ENCODE measurements around the gene RFX6. TPM values are rescaled to one million over a fixed set of nuclear protein-coding genes. Genes with fewer than 3 reads are reported as not detected.

The RFX6 gene
- total and polyA plus RNA-seq, 4 donors = 0.10 TPM; not detected in 3

DNA sequence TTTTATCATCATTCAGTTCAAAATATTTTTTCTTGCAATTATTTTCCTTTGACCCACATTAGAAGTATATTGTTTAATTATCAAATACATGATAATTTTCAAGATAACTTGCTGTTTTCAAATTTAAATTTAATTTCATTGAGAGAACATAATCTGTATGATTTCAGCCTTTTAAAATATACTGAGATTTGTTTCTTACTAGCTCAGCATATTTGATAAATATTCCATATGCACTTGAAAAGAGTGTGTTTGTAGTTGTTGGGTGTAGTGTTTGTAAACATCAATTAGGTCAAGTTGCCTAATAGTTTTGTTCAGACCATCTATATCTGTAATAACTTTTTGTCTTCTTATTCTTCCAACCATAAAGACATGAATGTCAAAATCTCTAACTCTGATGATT is 19.0 kb upstream of the RFX6 start:
- Histone ChIP-seq H3K36me3 (ENCODE audit: control insufficient read depth, insufficient read depth, low read length) (no peaks in the 10 kb centered on the region), H3K27me3 (ENCODE audit: control insufficient read depth, insufficient read depth, low read length) (no peaks in the 10 kb centered on the region), H3K4me3 (ENCODE audit: low read depth, low read length) (no peak overlapping the region), H3K27ac (ENCODE audit: low read depth, low read length) (no peak overlapping the region), H3K9me3 (ENCODE audit: control insufficient read depth, insufficient read depth, low read length) (peaks cover 2% of the 10 kb centered on the region), H3K4me1 (ENCODE audit: control insufficient read depth, insufficient read depth, low read length) (no peaks in the 10 kb centered on the region)
- no peak for DNase-seq (ENCODE audit: low read depth in 4 of 6, low spot score in 6 of 6)

DNA sequence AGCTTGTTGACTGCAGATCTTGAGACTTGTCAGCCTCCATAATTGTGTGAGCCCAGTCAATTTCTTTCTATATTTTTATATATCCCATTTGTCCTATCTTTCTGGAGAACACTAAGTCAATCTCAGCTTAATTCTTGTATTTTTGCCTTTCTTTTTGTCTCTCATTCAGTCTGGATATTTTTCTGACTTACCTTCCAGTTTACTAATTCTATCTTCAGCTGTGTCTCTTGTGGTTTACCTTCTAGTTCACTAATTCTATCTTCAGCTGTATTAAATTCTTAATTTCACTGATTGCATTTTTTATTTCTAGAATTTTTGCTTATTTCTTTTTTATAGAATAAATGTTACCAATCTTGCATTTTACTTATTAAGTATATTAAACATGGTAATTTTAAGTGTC is 17.8 kb upstream of the RFX6 start:
- H3K4me3 ChIP-seq (ENCODE audit: low read depth, low read length) = no peak overlapping the region
- H3K36me3 ChIP-seq (ENCODE audit: control insufficient read depth, insufficient read depth, low read length) = no peaks in the 10 kb centered on the region
- H3K9me3 ChIP-seq (ENCODE audit: control insufficient read depth, insufficient read depth, low read length) = peaks cover 2% of the 10 kb centered on the region
- H3K4me1 ChIP-seq (ENCODE audit: control insufficient read depth, insufficient read depth, low read length) = no peaks in the 10 kb centered on the region
- no peaks in the 10 kb centered on the region for H3K27me3 ChIP-seq (ENCODE audit: control insufficient read depth, insufficient read depth, low read length)
- no peak for DNase-seq (ENCODE audit: low read depth in 4 of 6, low spot score in 6 of 6)
- H3K27ac ChIP-seq (ENCODE audit: low read depth, low read length) = no peak overlapping the region

DNA sequence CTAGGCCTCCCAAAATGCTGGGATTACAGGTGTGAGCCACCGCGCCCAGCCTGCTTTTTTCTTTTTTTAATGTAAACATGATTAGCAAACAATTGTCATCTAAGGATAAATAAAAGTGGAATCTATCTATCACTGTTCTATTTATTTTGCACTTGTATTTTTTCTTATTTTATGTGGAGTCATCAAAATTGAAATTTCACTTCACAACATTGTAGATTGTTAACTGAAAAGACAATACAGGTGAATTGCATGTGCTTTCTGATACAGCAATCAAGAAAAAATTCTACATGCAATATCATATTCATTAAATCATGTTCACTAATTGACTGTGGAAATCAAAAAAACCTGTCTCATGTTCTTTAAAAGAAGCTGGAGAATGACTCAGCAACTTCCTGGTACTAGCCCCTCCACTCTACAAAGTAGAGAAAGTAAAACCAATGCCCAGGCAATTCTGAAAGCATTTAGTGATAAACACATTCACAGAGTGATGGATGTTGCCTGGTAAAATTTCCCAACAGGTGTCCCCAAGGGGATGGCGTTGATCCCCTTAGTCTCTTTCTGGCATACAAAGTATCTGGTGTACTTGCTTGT is 10.7 kb upstream of the RFX6 start:
- H3K36me3 ChIP-seq (ENCODE audit: control insufficient read depth, insufficient read depth, low read length) = no peaks in the 10 kb centered on the region
- DNase-seq (ENCODE audit: low read depth in 4 of 6, low spot score in 6 of 6) = no peak
- H3K27ac ChIP-seq (ENCODE audit: low read depth, low read length) = no peak overlapping the region
- no peaks in the 10 kb centered on the region for H3K27me3 ChIP-seq (ENCODE audit: control insufficient read depth, insufficient read depth, low read length)
- H3K9me3 ChIP-seq (ENCODE audit: control insufficient read depth, insufficient read depth, low read length) = no peaks in the 10 kb centered on the region
- H3K4me1 ChIP-seq (ENCODE audit: control insufficient read depth, insufficient read depth, low read length) = no peaks in the 10 kb centered on the region
- H3K4me3 ChIP-seq (ENCODE audit: low read depth, low read length) = no peak overlapping the region
- 100% methylated on average over 1 of the region's 3 CpGs for WGBS (ENCODE audit: insufficient coverage)

DNA sequence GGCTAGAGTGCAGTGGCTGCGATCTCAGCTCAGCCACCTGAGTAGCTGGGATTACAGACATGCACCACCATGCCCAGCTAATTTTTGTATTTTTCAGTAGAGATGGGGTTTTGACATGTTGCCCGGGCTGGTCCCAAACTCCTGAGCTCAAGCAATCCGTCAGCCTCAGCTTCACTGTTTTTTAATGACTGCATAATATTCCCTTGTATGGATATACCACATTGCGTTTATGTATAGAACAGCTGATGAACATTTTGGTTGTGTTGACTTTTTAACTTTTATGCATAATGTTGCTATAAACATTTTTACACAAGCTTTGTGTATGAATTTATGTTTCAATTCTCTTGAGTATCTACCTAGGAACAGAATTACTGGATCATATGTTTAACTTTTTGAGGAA is 4.3 kb upstream of the RFX6 start:
- H3K4me3 ChIP-seq (ENCODE audit: low read depth, low read length) = no peak overlapping the region
- H3K4me1 ChIP-seq (ENCODE audit: control insufficient read depth, insufficient read depth, low read length) = peaks cover 15% of the 10 kb centered on the region
- DNase-seq (ENCODE audit: low read depth in 4 of 6, low spot score in 6 of 6) = no peak
- H3K36me3 ChIP-seq (ENCODE audit: control insufficient read depth, insufficient read depth, low read length) = no peaks in the 10 kb centered on the region
- no peaks in the 10 kb centered on the region for H3K9me3 ChIP-seq (ENCODE audit: control insufficient read depth, insufficient read depth, low read length)
- H3K27ac ChIP-seq (ENCODE audit: low read depth, low read length) = no peak overlapping the region
- peaks cover 33% of the 10 kb centered on the region for H3K27me3 ChIP-seq (ENCODE audit: control insufficient read depth, insufficient read depth, low read length)
- WGBS (ENCODE audit: insufficient coverage) = no CpG with 5 or more reads among the region's 4 CpGs

DNA sequence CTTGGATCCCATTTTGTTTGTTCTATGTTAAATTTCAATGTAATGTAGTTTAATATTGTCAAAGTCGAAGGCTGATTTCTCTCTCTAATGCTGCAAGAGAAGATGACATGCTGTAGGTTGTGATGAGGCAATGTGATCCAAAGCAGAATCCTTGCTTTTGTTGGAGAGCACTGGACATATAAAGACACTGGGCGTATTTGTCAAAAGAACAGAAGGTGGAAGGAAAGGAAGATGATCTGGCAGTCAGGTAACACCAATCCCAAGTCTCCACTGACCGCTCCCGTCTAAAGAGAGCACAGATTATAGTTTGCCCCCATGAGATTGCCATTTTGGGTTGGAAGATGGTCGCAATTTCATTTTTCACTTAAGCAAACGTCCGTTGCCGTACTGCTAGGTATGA is 935 bp upstream of the RFX6 start:
- H3K4me1 ChIP-seq (ENCODE audit: control insufficient read depth, insufficient read depth, low read length) = peaks cover 16% of the 10 kb centered on the region
- H3K9me3 ChIP-seq (ENCODE audit: control insufficient read depth, insufficient read depth, low read length) = no peaks in the 10 kb centered on the region
- H3K36me3 ChIP-seq (ENCODE audit: control insufficient read depth, insufficient read depth, low read length) = no peaks in the 10 kb centered on the region
- 32% methylated on average over 6 of the region's 8 CpGs for WGBS (ENCODE audit: insufficient coverage)
- no peak for DNase-seq (ENCODE audit: low read depth in 4 of 6, low spot score in 6 of 6)
- H3K27me3 ChIP-seq (ENCODE audit: control insufficient read depth, insufficient read depth, low read length) = peaks cover 36% of the 10 kb centered on the region
- H3K27ac ChIP-seq (ENCODE audit: low read depth, low read length) = no peak overlapping the region
- no peak overlapping the region for H3K4me3 ChIP-seq (ENCODE audit: low read depth, low read length)

- no peaks in the 10 kb centered on the region for H3K36me3 ChIP-seq (ENCODE audit: control insufficient read depth, insufficient read depth, low read length)
- peak in 2 of 6 donors; percentile 4 to 44 for DNase-seq (ENCODE audit: low read depth in 4 of 6, low spot score in 6 of 6)
- H3K9me3 ChIP-seq (ENCODE audit: control insufficient read depth, insufficient read depth, low read length) = no peaks in the 10 kb centered on the region
- H3K27me3 ChIP-seq (ENCODE audit: control insufficient read depth, insufficient read depth, low read length) = peaks cover 36% of the 10 kb centered on the region
- H3K4me1 ChIP-seq (ENCODE audit: control insufficient read depth, insufficient read depth, low read length) = peaks cover 16% of the 10 kb centered on the region
- no peak overlapping the region for H3K4me3 ChIP-seq (ENCODE audit: low read depth, low read length)
- no peak overlapping the region for H3K27ac ChIP-seq (ENCODE audit: low read depth, low read length)
- 0% methylated on average over 6 of the region's 10 CpGs for WGBS (ENCODE audit: insufficient coverage)
These were observed 701 bp downstream of the RFX6 start for GRCh38 chr6:116877743-116878142.

GRCh38 chr6:116881236-116881635 is 4.2 kb downstream of the RFX6 start:
- Histone ChIP-seq H3K27me3 (ENCODE audit: control insufficient read depth, insufficient read depth, low read length) (peaks cover 18% of the 10 kb centered on the region), H3K4me3 (ENCODE audit: low read depth, low read length) (no peak overlapping the region), H3K4me1 (ENCODE audit: control insufficient read depth, insufficient read depth, low read length) (peaks cover 16% of the 10 kb centered on the region), H3K9me3 (ENCODE audit: control insufficient read depth, insufficient read depth, low read length) (no peaks in the 10 kb centered on the region), H3K27ac (ENCODE audit: low read depth, low read length) (no peak overlapping the region), H3K36me3 (ENCODE audit: control insufficient read depth, insufficient read depth, low read length) (no peaks in the 10 kb centered on the region)
- peak in 1 of 6 donors; percentile 16 for DNase-seq (ENCODE audit: low read depth in 4 of 6, low spot score in 6 of 6)

DNA sequence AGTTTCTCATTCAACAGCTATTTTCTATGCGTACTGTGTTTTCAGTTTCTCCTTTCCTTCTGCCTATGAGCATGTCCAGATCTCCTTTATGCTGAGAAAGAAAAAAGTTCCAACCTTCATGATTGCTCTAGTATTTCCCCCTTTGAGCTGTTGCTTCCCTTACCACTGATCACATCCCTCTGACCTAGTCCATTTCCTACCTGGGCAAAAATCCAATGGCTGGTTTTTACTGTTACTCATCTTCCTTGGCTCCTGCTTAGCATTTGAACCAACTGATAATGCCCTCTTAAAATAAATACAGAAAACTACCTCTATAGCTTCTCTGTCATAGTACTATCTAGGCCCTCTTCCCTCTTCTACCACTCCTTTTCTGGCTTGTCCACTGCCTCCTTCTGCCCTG is 6.0 kb downstream of the RFX6 start:
- H3K9me3 ChIP-seq (ENCODE audit: control insufficient read depth, insufficient read depth, low read length) = no peaks in the 10 kb centered on the region
- H3K27me3 ChIP-seq (ENCODE audit: control insufficient read depth, insufficient read depth, low read length) = peaks cover under 1% of the 10 kb centered on the region
- no peaks in the 10 kb centered on the region for H3K4me1 ChIP-seq (ENCODE audit: control insufficient read depth, insufficient read depth, low read length)
- no peak overlapping the region for H3K27ac ChIP-seq (ENCODE audit: low read depth, low read length)
- no peaks in the 10 kb centered on the region for H3K36me3 ChIP-seq (ENCODE audit: control insufficient read depth, insufficient read depth, low read length)
- no peak overlapping the region for H3K4me3 ChIP-seq (ENCODE audit: low read depth, low read length)
- no peak for DNase-seq (ENCODE audit: low read depth in 4 of 6, low spot score in 6 of 6)
- 80% methylated on average over 1 of the region's 1 CpG for WGBS (ENCODE audit: insufficient coverage)

DNA sequence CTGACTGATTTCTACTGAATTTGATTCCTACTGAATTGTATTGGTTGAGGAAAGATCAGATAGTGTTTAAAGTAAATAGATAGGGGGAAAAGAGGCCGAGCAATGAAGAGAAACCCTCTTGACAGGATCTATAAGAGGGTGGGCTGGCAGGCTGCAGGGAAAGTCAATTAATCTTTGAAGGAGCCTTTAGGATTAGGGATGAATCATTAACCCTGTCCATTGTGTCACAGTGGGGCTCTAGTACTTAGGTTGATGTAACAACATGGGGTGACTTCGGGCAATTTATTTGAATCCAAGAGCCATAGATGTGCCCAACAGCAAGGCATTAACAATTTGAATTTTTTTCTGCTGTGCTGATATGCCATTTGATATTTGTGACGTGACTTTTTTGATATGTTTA is 7.5 kb downstream of the RFX6 start:
- Histone ChIP-seq H3K4me3 (ENCODE audit: low read depth, low read length) (no peak overlapping the region), H3K9me3 (ENCODE audit: control insufficient read depth, insufficient read depth, low read length) (no peaks in the 10 kb centered on the region), H3K27ac (ENCODE audit: low read depth, low read length) (no peak overlapping the region), H3K36me3 (ENCODE audit: control insufficient read depth, insufficient read depth, low read length) (no peaks in the 10 kb centered on the region), H3K4me1 (ENCODE audit: control insufficient read depth, insufficient read depth, low read length) (no peaks in the 10 kb centered on the region), H3K27me3 (ENCODE audit: control insufficient read depth, insufficient read depth, low read length) (no peaks in the 10 kb centered on the region)
- DNase-seq (ENCODE audit: low read depth in 4 of 6, low spot score in 6 of 6) = no peak
- WGBS (ENCODE audit: insufficient coverage) = 57% methylated on average over 1 of the region's 3 CpGs

DNA sequence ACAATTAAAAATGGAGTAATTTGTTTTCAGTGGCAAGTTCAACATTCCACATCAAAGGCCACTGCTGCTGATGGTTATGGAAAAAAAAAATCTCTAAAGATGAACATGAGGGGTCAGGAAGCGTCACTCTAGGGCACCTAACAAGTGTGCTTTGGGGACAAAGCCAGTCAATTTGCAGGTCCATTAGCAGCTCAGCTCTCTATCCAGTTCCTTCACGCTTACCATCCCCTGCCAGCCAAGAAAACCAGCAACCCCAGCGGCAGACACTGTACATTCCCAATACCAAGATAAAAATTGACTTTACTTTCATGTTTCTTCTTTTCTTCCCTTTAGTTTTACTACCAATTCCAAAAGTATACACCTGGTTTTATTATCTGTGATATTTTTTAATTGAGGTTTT is 10.1 kb downstream of the RFX6 start:
- no peaks in the 10 kb centered on the region for H3K9me3 ChIP-seq (ENCODE audit: control insufficient read depth, insufficient read depth, low read length)
- DNase-seq (ENCODE audit: low read depth in 4 of 6, low spot score in 6 of 6) = no peak
- WGBS (ENCODE audit: insufficient coverage) = 45% methylated on average over 3 of the region's 3 CpGs
- H3K36me3 ChIP-seq (ENCODE audit: control insufficient read depth, insufficient read depth, low read length) = no peaks in the 10 kb centered on the region
- H3K4me1 ChIP-seq (ENCODE audit: control insufficient read depth, insufficient read depth, low read length) = no peaks in the 10 kb centered on the region
- no peak overlapping the region for H3K27ac ChIP-seq (ENCODE audit: low read depth, low read length)
- no peaks in the 10 kb centered on the region for H3K27me3 ChIP-seq (ENCODE audit: control insufficient read depth, insufficient read depth, low read length)
- H3K4me3 ChIP-seq (ENCODE audit: low read depth, low read length) = no peak overlapping the region

All from spinal cord (tissue), 10 donors.